Measurements from ENCODE around the gene GSTT2.

Gene GSTT2

DNA sequence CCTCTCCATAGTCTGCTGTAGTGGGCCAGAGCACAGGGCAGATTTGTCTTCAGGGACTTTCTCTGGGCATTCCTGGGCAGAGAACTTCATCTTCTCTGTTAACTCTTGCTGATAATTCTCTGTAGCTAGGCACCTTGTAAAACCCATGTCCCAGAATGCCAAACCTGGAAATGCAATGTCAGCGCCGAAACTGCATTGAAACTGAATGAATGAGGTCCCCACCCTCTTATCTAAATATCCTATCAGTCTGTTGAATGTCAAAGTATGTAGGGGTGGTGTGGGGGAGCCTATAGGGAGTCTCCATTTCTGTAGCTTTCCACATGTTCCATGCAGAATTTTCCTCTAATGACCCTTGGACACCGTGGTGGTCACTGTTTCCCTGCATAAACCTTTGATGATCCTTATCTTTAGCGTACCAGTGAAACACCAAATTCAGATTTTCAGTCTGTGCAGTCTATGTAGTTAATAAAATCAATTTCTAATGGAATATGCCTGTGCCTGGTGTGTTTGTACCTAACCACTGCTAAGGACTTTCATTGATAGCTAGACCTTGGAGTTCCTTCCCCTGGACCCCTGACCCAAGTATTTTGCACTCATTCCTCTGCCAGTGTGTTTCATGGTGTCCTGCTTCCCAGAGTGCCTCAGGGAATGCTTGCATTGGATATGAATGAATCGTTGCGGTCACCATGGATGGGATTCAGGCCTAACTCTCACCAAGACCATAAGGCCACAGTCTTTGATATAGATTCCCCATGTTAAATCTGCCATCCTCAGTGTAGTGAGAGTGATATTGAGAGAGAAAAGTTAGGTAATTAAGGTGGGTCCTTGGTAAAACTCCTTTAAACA, 28.7 kb downstream of the GSTT2 start:
- DNase-seq (ENCODE audit: low read depth in 2 of 2): no peak

DNA sequence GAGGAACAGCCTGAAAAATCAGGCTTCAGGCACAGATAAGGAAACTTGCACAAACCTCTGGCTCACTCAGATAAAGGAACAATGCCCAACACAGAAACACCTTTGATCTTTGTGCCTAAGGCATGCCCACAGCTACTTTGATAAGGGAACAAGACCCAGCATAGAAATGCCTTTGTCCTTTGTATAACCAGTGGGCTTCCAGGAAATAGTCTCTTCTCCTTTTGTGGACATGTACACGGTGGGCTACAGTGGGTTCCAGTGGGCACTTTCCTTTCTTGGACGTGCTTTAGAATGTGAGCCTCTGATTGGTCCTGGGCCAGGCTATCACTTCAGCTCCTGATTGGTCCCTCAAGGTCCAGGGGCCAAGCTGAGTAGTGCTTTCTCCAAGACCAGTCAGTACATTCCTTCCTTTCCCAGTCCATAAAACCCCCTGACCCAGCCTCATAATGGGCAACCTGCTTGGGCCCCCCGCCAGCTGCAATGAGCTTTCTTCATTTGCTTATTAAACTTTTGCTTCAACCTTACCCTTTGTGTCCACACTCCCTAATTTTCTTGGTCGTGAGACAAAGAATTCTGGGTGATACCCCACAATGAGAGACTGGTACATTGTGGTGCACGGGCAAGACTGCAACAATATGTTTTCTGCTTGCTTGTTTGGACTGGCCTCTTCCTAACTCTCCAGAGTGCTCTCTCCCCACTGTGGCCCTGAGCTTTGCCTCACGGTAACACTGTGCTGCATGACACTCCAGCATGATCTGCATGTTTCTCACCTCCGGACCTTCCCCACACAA, 29.5 kb downstream of the GSTT2 start:
- no peak for DNase-seq (ENCODE audit: low read depth in 2 of 2)

DNA sequence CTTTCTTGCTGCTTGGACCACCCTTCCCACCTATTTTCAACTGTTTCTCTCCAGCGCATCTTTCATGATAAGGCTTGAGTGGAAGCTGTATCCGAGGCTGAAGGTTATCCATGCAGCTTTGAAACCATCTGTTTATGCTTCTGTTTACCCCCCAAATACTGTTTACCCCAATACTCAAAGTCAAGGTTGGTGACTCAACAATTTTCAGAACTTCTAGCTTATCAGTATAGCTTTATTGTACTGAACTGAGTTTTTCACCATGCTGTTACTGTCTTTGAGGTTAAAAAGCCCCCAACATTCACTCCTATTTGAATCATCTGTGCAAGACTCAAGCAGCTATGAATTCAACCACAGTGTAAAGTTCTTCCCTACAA, 30.1 kb downstream of the GSTT2 start:
- no peak for DNase-seq (ENCODE audit: low read depth in 2 of 2)

DNA sequence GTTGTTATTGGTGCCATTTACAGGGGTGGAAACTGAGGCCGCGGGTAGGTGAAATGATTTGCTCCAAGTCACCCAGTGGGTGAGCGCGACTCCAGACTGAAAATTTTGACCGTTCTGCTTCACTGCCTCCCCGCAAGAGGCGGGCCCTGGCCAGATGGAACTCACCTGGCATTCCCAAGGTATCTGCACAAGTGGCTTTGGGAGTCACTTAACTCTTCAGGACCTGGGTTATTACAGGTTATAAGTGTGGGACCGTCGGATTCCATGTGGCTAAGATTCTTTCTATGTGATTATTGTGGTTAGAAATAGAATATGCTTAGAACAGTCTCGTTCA, 31.8 kb downstream of the GSTT2 start:
- no peak for DNase-seq (ENCODE audit: low read depth in 2 of 2)

- DNase-seq (ENCODE audit: low read depth in 2 of 2): no peak
Measured at GRCh38 chr22:24016156-24016555, 36.2 kb downstream of the GSTT2 start.

DNA sequence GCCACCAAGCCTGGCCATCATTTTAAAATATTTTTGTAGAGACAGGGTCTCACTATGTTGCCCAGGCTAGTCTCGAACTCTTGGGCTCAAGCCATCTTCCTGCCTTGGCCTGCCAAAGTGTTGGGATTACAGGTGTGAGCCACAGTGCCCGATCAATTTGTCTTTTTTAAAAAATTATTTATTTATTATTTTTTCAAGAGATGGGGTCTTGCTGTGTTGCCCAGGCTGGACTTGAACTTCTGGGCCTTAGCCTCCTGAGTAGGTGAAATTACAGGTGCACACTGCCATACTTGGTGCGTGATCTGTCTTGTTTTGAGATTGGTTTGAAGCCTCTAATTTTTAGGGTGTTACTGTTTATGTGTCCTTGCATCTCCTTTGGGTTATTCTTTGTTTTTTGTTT, 41.4 kb downstream of the GSTT2 start:
- DNase-seq (ENCODE audit: low read depth in 2 of 2): no peak

GRCh38 chr22:24023204-24023789, 43.4 kb downstream of the GSTT2 start:
- DNase-seq (ENCODE audit: low read depth in 2 of 2): no peak

GRCh38 chr22:24024354-24024753, 44.4 kb downstream of the GSTT2 start:
- DNase-seq (ENCODE audit: low read depth in 2 of 2): no peak

DNA sequence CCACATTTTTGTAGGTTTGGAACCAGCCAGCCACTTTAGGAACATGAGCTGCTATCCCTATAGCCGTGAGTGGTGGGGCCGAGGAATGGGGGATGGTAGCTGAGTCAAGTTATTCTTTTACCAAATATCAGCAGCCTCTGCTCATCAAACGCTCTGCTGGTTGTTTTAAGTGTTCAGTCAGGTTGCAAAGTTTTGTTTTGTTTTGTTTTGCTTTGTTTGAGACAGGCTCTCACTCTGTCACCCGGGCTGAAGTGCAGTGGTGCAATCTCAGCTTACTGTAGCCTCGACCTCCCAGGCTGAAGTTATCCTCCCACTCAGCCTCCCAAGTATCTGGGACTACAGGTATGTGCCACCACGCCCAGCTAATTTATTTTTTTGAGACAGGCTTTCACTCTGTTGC, 45.5 kb downstream of the GSTT2 start:
- DNase-seq (ENCODE audit: low read depth in 2 of 2): no peak

DNA sequence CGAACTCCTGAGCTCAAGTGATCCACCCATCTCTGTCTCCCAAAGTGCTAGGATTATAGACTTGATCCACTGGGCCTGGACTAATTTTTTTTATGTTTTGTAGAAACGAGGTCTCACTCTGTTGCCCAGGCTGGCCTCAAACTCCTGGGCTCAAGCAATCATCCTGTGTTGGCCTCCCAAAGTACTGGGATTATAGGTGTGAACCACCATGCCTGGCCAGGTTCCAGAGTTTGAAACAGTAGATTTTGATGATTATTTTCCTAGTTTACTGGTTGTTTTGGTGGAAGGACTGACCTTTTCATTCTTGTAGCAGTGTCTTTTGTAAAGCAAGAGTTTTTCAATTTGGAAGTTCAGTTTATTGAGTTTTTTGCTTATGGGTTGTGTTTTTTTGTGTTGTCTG, 46.1 kb downstream of the GSTT2 start:
- DNase-seq (ENCODE audit: low read depth in 2 of 2): no peak

GRCh38 chr22:24026733-24027132, 46.8 kb downstream of the GSTT2 start:
- no peak for DNase-seq (ENCODE audit: low read depth in 2 of 2)

GRCh38 chr22:24027389-24027975, 47.5 kb downstream of the GSTT2 start:
- no peak for DNase-seq (ENCODE audit: low read depth in 2 of 2)

GRCh38 chr22:24027991-24028390, 48.1 kb downstream of the GSTT2 start:
- DNase-seq (ENCODE audit: low read depth in 2 of 2): no peak

DNA sequence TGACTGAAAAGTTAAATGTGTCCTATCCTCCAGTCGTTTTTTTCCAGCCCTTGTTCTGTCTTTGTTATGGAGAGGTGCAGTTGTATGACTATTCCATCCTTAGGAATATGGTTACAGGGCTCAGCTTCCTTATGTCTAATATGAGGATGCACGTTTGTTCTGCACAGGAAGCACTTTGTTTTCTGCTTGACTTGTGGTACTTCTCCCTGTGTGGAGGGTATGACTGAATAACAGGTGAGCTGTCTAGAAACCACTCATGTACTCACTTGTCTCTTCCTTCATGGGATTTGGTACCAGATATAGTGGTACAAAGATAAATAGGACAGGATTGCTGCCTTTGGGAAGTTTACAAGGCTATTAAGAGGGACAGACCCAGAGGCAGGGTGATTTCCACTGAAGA, 48.6 kb downstream of the GSTT2 start:
- no peak for DNase-seq (ENCODE audit: low read depth in 2 of 2)

GRCh38 chr22:24029304-24029703, 49.4 kb downstream of the GSTT2 start:
- DNase-seq (ENCODE audit: low read depth in 2 of 2): no peak

GRCh38 chr22:24030186-24030702, 50.3 kb downstream of the GSTT2 start:
- DNase-seq (ENCODE audit: low read depth in 2 of 2): no peak
